Activated CD8-positive, alpha-beta memory T cell treated with anti-CD3 and anti-CD28 coated beads, Interleukin-2, amount 50 U/mL, for 4 hours (primary cell): ENCODE results near the gene OBSL1.
A peak's percentile ranks its signal among the peaks of the same experiment; 100 is the strongest.

Experiments used
- DNase-seq: peaks from one replicate; pipeline ENCODE4 v3.0.0-alpha.2; 2020

Gene OBSL1

DNA sequence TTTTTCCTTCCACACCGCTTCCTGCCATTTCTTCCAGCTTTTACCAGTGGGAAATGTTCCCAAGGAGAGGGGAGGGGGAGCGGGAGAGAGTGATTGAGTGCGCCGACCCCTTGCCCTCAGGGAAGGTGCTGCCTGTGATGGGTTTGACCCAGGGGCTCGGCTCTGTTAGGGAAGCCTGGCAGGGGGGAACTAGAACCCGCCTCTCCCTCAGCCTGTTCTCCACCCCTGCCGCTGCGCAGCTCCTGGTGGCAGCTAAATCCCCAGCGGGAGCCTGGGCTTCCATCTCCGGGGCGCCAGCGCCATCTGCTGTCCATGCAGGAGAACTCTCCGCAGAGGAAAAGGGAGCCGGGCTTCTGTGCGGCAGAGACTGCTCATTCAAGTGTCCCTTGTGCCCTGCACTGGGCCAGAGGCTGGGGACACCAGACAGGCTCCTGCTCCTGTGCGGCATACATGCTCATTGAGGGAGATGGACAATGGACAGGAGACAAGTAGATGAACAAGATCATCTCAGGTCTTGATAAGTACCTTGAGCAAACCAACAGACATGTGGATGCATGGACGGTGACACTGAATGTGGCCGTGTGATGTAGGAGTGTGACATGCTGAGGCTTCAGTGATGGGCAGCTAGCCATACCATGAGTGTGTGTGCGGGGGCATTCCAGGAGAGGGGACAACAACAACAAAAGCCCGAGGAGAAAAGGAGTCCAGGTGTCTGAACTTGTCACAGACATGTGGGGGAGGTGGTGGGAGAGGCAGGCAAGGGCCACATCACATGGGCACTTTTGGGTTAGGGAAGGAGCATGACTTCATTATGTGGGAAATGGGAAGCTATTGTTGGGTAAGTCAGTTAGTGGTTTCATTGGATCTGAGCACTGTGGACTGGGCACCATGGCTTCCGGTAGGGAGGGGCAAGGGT, 41.0 kb downstream of the OBSL1 start:
- peak; percentile 88 for DNase-seq

DNA sequence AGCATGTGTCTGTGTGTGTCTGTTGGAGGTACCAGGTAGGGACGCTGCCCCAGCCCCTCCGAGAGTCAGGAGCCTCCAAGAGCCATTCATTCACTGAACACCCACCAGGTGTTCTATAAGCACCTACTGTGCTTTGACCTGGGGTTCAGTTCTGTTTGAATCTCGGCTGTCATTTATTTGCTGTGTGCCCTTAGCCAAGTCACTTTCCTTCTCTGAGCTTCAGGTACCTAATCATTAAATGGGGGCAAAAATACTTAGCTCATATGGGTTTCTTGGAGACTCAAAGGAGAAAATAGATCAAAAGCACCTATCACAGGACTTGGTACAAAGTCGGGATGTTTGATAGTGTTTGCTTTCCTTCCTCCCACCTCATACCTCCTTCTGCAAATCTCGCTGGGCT, 43.9 kb downstream of the OBSL1 start:
- no peak for DNase-seq

DNA sequence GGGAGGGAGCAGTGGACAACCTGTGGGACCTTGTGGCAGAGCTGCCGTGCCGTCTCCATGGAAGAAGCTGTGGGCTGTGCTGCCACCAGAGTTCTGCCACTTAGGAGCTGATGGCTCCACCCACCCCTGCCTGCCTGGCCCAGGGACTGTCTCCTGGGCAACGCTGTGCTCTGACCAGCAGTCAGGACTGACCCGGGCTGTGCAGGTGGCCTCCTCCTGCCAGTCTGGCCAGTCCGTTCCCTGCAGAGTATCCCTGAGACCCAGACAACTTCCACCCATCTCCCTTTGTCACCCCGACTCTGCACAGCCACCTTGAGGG, 44.3 kb downstream of the OBSL1 start:
- no peak for DNase-seq

DNA sequence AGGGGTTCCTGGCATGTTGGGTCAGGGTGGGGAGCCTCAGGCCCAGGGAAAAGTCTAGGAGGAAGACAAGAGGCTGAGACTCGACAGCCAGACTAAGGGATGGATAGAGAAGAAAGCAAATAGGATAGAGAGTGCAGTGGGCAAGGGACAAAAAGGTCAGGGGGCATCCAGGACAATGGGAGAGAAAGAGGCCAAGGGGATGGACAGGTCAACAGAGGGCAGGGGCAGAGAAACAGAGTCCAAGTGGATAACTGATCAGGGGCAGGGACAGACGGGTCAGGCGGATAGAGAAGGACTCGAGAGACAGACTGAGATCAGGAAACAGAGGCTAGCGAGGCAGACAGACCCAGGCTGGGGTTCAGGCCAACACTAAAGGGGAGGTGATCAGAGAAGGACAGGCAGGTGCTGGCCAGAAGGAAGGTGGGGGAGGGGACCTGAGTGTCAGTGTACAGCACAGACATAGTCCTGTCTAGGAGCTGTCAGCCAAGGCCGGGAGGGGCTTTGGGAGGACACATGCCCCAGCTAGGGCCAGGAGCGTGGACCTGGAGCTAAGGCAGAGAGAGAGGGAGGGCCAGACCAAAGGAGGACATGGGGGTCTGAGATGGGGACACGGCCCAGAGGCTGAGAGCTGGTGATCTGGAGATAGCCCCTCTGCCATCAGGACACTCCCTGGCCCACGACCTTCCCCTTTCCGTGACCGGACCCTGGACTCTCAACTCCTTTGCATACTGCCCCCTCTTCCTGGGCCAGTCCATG, 44.8 kb downstream of the OBSL1 start:
- no peak for DNase-seq

DNA sequence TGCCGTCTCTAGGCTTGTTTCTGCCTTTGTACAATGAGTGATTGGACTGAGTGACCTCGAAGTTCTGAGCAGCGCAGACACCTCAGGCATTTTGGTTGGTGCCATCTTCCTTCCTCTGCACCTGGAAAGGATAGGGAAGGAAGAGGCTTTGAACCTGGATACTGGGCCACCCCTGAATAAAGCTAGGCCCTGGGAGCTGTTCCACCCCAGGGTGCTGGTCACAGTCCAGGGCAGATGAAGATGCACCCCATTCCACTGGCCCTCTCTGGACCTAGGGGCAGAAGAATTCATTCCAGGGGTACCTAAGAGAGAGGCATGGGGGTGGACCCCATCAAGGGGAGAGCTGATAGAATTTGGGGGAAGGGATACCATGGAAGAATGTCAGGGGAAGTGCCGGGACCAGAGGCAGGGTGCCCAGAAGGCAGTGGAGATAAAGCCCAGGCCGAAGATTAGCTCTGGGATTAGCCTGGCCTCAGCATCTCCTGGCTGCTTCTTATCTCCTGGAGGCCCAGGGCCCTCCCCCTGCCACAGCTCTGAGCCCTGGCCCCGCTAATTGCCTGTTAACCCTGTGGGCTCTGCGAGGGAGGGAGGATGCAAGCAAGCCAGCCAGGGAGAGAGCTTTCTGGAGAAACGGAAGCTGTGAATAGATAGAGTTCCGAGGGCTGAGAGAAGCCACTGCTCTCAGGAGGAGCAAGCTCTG, 45.7 kb downstream of the OBSL1 start:
- no peak for DNase-seq

DNA sequence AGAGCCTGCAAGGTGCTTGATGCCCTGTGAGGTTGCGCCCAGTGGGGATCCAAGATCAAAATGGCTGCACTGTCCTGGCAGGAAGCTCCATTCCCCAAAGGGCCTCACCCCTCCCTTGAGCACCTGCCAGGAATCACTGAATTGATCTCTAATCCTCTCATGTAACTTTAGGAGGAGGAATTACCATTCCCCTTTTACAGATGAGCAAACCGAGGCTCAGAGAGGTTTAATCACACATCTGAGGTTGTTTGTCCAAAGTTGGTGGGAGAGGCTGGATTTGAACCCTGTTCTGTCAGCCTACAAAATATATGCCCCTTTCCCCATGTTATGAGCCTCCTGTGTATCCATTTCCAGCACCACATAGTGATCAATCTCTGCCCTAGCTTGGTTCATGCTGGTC, 46.5 kb downstream of the OBSL1 start:
- no peak for DNase-seq

DNA sequence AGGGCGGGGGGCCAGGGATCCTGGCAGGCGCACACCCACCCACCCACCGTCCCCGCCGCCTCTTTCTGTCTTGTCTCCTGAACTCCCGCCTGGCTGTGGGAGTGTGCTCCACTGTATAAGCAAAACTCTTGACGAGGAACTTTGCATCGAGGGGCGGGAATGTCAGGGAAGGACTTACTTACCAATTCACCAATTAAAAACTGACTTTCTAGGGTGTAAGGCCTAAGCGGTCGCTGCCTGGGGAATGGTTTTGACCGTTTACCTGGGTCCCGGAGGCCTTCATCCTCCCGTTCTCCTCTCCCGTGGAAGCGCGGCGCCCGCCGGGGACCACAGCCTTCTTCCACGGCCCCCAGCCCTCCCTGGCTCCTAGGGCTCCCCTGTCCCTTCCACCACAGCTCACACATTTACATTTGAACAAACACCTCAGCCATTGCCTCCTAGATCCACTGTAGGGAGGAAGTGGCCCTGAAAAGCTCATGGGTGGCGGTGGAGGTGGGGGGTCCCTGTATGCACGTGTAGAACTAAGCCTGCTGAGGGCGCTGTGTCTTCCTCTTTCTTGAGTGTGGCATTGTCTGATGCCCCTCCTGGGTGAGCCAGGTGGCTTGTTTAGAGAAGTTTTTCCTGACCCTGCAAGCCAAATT, 48.2 kb downstream of the OBSL1 start:
- DNase-seq, result no peak

DNA sequence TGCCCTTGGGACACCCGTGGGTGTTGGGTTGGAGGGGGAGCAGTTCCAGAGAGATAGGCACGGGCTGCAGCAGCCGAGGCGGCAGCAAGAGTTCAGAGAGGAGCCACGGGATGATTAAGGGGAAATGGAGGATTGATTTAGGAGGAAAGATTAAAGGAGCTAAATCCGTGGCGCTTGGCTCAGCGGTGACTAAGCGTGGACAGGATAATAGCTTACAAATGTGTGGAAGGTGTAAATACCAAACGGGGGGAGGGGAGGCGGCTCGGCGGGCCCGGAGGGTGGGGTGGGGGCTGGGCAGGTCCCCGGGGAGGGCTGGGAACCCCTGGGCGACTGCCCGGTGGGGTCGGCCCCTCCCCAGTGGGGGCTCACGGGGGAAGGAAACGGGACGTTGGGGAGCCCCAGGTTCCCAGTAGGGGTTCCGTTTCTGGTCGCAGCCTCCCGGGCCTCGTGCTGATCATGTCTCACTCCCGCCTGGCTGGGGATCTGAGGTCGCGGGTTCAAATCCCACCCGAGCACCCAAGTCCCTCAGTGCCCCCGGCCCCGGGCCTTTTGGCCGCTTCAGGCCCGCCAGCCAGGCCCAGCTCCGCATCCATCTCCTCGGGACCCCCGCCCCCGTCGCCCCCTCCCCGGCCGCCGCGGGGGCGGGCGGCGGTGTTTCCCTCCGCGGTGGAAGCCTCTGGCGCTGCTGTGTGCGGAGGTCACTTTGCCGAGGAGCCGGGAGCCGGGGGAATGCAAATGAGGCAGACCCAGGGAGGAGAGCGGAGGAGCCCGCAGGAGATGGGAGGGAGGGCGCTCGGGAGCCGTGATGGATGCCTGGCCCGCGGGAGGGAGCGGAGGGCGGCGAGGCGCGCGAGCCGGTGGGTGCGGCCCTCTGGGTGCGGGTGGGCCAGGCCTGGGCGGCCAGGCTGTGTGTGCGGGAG, 49.0 kb downstream of the OBSL1 start:
- no peak for DNase-seq

DNA sequence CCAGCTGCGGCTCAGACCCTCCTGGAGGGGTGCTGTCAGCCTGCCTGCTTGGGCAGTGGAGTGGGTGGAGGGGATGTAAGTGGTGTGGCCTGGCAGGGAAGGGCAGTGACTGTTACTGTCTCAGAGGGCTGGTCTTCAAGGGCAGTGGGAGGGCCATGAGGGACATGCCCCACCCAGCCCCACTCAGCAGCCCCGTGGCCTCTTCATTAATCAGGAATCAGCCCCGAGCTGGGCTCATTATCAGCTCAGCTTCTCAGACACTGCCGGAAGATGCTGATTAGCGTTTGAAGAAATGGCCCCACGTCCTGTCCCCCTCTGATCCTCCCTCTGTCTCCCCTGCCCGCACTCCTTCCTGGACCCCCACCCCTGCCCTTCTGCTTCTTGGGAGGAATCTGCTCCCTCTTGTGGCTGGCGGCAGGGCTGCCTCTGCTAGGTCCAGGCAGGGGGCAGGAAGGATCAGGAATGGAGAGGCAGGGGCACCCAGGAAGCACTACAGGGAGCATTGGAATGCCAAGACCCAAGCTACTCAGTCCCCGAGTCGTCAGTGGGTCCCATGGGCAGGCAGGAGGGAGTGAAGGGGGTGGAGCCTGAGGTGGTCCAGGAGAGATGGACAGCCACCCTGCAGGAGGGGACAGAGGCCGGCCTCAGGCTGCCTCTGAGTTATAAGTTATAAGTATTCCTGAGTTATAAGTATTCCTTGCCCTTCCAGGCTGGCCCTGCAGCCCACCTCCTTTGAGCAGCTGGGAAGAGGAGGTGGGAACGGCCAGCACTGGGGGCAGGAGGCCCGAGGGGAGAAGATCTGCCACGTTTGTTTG, 50.1 kb downstream of the OBSL1 start:
- DNase-seq, result no peak

DNA sequence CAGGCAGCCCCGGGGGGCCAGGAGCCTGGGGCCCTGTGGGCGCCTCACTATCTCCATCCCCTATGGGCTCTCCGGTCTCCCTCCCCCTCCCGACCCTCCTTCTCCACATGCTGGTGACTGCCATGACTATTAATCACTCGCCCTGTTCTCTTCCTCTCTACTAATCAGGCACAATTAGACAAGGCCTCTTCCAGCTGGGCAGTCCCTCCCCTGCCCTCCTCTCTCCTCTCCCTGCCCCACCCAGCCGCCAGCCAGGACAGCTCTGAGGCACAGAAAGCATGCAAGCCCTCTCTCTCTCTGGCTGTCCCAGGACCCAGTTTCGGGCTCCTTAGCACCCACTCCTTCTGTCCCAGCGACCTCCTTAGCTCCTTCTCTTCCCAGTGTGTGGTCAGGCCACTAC, 51.3 kb downstream of the OBSL1 start:
- DNase-seq, result no peak

DNA sequence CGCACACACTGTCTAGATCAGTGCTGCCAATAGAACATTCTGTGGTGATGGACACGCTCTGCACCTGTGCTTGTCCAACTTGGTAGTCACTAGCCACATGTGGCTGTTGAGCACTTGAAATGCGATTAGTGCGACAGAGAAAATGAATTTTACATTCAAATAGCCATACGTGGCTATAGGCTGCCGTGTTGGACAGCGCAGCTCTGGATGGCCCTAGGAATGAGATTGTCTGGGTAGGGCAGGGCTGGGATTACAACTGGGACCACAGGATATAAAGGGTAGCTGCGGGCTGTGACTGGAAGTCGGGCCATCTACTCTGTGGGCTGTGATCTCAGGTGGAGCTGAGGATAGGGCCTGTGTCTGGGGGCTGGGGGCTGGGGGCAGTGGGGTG, 51.8 kb downstream of the OBSL1 start:
- no peak for DNase-seq

DNA sequence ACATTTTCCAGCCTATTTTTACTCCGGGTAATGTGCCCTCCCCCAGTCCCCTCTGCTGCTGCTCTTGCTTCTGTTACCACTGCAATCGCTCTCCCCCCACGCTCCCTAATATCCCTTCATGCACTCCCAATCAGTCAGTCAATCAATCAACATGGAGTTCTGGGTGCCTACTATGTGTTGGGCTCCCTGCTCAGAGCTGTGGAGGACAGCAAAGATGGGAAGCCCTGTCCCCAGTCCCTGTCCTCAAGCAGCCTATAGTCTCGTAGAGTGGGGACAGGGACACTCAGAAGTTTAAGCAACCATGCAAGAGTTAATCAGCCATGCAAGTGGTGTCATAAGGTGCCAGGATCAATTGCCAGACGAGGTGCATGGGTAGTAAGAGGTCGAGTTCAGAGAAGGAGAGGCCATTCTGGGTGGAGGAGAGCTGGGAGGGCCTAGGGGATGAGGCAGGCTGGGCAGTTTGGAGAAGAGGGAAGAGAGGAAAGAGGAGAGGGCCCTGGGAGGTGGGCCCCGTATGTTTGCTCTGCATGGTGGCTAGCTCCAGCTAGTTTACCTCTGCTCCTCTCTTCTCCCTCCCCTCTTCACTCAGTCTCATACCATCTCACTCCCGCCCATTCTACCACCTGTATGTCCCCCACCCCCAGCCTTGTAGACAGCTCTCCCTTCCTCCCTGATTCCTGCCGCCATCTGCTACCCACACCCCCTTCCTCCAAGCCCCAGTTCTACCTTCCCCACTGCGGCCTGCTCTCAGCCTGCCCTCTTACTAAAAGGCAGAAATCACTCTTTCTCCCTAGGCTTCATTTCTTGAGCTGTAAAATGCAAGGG, 53.2 kb downstream of the OBSL1 start:
- no peak for DNase-seq

DNA sequence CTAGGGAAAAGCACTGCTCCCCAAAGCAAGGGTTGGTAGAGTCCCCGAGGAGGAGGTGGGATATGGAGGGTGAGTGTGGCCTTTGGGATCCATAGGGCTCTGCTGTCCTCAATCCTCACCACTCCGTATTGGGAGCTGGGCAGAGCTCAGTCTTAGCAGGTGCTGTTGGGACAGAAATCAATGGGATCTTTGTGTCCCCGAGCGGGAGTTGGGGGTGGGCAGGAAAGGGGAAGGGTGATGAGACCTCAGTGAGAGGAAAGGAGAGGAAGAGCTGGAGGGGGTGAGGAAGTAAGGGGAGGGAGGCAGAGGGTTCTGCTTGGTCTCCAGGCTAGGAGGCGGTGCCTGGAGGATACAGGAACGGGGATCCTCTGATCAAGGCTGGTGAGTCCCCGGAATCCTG, 54.5 kb downstream of the OBSL1 start:
- DNase-seq, result no peak

DNA sequence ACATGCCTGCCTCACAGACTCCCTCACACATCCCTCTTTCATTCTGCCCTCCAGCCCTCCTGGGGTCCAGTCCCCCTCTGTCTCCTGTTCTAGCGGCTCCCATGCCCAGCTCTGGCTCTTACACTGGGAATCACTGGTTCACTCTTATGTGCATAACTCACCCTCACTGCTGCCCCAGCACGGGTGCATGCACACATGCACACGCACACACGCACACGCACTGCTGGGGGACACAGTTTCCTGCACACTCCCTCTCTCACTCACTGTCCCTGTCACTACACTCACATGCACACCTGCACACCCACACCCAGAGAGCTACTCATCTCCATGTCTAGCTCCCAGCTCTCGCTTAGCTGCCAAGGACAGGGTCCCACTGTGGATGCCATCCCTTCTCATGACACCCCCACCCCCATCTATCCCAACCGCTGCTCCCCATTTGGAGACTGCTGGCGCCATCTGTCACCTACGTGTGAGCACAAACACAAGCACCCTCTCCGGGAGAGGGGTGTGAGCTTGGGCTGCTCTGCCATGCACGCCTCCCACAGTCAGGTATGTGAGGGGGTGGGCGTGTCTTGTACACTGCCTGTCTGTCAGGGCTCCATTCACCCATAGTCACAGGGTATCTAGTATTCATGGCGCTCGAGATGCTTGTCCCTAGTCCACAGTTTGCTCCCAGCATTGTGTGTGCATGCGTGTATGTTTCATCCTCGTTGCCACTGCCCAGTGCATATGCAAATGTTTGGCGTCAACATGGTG, 55.3 kb downstream of the OBSL1 start:
- no peak for DNase-seq

DNA sequence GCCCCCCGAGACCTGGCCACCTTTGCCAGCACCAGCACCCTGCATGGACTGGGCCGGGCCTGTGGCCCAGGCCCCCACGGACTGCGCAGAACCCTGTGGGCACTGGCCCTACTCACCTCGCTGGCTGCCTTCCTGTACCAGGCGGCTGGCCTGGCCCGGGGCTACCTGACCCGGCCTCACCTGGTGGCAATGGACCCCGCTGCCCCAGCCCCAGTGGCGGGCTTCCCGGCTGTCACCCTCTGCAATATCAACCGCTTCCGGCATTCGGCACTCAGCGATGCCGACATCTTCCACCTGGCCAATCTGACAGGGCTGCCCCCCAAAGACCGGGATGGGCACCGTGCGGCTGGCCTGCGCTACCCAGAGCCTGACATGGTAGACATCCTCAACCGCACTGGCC, 56.5 kb downstream of the OBSL1 start:
- no peak for DNase-seq

DNA sequence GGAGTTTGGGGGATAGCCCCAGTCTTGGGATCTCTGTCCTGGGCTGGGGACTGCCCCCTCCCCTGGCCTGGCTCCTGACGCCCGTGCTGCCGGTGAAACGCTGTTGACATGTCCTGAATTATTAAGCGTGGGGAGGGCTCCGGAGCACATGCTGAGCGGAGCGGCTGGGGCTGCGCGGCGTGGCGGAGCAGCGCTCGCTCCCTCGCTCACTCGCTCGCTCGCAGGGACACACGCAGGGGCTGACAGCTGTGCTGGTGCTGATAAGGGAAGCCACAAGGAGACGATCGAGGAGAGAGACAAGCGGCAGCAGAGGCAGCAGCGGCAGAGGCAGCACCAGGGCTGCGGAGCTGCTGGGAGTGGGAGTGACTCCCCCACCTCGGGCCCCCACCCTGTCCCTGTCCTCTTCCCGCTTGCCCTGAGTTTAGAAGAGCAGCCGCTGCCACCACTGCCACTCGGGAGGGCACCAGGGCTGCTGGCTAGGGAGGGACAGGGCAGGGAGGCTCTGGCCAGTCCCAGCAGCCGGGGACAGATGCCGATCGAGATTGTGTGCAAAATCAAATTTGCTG, 57.1 kb downstream of the OBSL1 start, which contains the start of gene ASIC4:
ASIC4 (plus strand) TSS at position 287 of the 566 bp plus-strand sequence; CDS start at position 530, 243 bp downstream.
- DNase-seq, result no peak

DNA sequence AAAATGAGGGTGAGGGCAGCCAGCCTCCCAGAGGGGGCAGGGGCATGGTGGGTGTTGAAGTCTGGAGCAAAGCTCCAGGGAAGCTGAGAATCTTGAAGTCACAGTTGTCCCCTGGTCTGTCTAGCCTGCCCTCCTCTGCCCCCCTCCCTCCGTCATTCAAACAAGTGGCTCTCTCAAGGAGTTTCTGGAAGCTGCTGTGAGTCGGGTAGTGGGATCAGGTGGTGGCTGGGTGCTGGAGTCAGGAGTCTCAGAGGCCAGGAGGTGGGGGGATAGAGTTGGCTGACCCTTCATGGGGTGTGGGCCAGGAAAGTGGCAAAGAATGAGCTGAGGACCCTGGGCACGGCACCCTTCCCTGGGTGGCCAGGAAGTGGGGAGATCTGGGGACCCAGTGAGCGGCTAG, 57.6 kb downstream of the OBSL1 start:
- DNase-seq, result no peak

DNA sequence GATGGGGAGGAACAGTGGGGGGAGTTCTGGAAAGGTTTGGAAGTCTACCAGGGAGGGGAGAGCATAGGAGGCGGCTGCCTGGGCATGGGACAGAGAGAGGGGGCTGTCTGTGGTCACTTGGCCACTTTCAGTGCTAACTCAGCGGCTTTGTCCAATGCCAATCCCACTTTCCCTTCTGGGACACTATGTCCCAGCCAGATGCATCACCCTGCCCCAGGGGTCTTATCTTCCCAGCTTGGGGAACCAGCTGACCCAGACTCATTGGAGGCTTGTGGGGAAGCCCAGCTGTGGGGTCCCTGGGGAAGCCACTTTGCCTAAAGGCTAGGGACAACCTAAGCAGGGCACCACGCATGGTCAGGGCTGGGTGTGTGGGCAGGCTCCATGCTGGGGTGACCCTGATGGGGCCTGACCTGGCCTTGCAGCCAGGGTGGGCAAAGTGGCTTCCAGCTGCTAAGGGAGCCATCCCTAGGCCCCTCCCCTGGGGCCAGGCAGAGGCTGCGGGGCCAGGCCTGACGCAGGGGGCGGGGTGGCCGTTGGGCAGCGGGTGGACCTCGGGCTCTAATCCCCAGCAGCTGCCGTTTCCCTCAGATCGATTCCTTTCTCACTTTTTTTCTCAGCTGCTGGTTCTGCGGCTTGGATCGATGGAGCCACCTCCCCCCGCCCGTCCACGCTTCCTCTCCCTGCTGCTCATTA, 58.7 kb downstream of the OBSL1 start:
- DNase-seq, result no peak
